GM19372 (cell line): ENCODE measurements around the gene GGT7.
"Not testable (repeated sequence)": the region's sequence is repeated elsewhere in the genome, so short reads cannot be mapped to it uniquely, and the experiment has no call there.

ENCODE experiments used
- ATAC-seq: cut with Tn5 transposase; IDR thresholded peaks from one replicate; pipeline ENCODE4 v1.9.1; 2021; ENCODE audit warnings: mild to moderate bottlenecking, low read depth, moderate library complexity; ENCODE audit not compliant: unreplicated experiment

Gene GGT7, protein sequence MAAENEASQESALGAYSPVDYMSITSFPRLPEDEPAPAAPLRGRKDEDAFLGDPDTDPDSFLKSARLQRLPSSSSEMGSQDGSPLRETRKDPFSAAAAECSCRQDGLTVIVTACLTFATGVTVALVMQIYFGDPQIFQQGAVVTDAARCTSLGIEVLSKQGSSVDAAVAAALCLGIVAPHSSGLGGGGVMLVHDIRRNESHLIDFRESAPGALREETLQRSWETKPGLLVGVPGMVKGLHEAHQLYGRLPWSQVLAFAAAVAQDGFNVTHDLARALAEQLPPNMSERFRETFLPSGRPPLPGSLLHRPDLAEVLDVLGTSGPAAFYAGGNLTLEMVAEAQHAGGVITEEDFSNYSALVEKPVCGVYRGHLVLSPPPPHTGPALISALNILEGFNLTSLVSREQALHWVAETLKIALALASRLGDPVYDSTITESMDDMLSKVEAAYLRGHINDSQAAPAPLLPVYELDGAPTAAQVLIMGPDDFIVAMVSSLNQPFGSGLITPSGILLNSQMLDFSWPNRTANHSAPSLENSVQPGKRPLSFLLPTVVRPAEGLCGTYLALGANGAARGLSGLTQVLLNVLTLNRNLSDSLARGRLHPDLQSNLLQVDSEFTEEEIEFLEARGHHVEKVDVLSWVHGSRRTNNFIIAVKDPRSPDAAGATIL

DNA sequence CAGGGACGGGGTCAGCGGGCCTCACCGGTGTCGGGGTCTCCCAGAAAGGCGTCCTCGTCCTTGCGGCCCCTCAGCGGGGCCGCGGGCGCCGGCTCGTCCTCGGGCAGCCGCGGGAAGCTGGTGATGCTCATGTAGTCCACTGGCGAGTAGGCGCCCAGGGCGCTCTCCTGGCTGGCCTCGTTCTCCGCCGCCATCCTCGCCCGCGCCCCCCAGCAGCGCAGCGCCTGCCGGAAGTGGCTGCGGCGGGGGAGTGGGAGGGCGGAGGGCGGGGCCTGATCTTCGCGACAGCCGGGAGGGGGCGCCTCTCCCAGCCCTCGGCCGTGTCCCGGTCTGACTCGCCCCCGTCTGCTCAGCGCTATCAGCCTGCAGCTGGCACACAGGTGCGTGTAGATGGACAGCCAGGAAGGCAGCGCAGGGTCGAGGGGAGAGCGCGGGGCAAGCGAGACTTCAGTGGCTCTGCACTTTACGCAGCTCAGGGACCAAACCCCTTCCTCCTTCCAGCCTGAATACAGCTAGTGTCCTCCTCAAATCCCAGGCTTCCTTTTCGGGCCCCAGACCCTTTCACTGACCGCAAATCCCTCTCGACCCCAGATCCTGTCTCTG lies at the start of gene GGT7:
Gene GGT7 (minus strand): TSS at position 235 of the 603 bp plus-strand sequence. CDS start 41 bp downstream, at position 194.
- no peak for ATAC-seq

GRCh38 chr20:34921436-34921835 lies 48.8 kb upstream of the GGT7 start:
- no peak for ATAC-seq

DNA sequence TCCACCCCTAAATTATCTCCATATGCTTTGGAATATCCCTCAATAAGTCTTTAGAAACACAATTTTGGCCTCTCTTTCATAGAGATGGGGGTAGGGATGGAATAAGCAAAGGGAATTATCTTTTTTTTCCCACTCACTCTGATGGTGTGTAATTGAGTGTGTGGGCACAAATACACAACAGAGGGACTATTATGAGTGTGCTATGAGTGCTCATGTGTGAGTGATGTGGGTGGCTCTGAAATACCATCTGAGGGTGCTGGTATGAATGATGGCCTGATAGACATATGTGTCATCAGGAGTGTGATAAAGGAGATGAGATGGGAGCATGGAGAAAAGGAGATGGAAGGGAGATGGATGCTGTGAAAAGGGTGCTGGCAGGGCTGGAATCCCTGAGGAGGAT lies 47.4 kb upstream of the GGT7 start:
- ATAC-seq, result no peak

DNA sequence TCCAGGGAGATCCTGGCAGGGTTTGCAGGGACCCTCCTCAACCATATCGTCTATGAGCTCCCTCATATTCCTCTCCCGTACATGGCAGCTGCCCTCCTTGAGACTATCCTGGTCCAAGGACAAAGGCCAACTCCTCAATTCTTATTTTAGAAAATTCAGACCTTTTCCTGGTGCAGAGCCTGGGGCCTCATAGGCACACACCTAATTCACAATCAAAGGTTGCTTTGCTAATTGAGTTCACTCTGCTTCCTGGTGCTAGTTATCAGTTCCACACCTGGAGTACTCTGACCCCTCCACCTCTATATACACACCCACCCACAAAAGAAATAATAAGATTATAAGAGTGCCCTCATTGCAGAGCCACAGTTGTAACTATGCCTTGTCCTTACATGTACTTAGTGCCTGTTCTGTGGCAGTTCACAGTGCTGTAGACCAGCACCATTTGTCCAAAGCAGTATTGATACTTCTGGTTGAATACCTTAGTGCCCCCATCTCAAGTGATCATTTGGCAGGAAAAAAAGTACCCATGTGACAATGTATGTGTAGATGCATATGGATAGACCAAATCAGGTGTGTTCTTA lies 44.2 kb upstream of the GGT7 start:
- no peak for ATAC-seq

GRCh38 chr20:34915749-34916455 lies 43.2 kb upstream of the GGT7 start:
- ATAC-seq, result no peak

DNA sequence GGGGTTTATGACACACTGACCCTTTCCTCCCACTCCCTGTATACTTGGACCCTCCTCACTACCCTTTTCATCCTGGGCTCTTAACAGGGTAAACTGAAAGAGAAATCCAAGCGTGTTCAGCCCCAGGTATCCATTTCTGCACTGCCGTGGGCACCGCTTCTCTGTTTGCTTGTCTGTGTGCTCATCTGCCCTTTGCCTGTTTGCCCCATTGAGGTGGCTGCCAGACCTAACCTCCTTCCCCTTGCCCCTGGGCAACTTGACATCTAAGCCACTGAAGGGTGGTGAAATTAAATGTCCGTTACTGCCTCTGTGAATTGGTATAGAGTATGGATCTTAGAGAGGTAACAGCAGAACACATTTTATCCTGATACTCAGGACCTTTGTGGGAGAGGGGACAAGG lies 42.5 kb upstream of the GGT7 start:
- ATAC-seq, result no peak

DNA sequence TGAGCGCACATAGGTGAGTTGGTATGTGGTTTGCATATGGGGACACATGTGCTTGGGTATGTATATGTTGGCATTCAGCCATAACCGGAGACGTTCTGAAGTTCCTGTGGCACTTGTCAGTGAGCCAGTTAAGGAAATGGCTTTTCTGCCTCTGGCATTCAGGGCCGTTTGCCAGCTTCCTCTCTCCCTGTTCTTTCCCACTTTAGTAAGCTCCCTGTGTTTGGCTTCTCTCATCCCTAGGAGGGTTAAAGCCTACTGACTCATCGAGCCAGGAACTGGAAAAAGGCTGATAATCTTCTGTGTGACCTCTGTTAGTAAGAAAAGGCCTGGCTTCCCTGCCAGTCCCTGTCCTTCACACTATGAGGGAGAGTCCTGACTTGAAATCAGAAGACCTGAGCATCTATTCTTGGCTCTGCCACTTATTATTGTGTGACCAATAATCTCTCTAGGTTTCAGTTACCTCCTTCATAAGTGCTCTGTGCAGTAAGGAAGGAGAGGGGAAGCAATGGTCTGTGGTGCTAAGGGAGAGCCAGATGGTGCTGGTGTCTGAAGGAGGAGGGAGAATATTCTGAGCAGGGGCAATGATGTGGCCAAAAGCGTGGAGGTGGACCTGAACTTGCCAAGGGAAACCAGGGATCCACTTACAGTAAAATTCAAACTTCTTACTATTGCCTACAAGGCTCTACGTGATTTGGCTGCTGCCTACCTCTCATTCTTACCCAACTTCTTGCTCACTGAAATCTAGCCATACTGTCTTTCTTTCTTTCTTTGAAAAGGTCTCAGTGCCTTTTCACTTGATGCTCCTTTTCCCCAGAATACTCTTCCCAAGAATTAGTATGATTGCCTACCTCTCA lies 35.2 kb upstream of the GGT7 start:
- no peak for ATAC-seq

GRCh38 chr20:34904202-34904621 lies 31.6 kb upstream of the GGT7 start:
- ATAC-seq, result no peak

DNA sequence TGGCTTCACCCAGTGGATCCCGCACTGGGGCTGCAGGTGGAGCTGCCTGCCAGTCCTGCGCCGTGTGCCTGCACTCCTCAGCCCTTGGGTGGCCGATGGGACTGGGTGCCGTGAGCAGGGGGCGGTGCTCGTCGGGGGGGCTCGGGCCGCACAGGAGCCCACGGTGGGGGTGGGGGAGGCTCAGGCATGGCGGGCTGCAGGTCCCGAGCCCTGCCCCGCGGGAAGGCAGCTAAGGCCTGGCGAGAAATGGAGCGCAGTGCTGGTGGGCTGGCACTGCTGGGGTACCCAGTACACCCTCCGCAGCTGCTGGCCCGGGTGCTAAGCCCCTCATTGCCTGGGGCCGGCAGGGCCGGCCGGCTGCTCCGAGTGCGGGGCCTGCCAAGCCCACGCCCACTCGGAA lies 26.1 kb upstream of the GGT7 start:
- not testable (repeated sequence) for ATAC-seq

DNA sequence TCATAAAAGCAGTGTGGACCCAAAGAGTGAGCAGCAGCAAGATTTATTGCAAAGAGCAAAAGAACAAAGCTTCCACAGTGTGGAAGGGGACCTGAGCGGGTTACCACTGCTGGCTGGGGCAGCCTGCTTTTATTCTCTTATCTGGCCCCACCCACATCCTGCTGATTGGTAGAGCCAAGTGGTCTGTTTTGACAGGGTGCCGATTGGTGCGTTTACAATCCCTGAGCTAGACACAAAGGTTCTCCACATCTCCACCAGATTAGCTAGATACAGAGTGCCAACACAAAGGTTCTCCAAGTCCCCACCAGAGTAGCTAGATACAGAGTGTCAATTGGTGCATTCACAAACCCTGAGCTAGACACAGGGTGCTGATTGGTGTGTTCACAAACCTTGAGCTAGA lies 25.5 kb upstream of the GGT7 start:
- ATAC-seq, result not testable (repeated sequence)

DNA sequence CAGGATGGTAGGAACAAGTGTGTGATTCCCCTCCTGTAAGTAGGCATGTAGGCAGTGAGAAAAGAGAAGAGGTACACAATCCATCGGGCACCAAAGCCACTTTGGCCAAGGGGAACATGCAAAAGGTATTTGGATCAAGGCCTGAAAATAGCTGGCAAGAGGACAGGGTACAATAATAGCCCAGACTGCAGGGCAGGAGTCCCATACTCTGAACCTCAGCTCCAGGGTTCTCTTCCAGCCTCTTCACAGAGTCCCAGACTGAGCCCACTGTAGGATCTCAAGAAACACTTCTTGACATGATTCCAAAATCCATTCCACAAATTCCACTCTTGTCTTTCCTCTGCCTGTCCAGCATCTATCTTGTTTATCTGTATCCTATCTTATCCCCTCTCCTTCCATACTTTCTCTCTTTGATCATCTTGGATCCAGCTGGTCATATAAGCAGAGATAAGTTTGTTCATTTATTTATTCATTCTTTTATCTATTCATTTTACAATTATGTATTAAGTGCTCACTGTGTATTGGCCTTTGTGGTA lies 23.5 kb upstream of the GGT7 start:
- no peak for ATAC-seq

DNA sequence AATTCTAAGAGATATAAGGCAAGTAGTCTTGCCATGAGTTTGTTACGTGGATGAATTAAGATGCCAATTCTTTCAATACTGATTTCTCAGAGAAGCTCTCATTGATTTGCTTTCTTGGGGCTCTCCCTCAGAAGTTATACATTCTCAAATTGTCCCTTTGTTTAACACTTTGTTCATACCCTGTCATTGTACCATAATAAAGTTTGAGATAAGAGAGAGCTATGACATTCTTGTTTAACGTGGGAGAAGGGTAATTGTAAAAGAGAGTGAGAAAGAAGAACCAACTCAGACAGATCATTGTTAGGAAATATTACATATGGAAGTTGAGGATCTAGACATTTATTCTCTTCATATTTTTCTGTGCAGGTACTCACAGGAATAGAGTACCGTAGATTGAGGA lies 22.8 kb upstream of the GGT7 start:
- ATAC-seq, result no peak

GRCh38 chr20:34894723-34895122 lies 22.1 kb upstream of the GGT7 start:
- no peak for ATAC-seq

DNA sequence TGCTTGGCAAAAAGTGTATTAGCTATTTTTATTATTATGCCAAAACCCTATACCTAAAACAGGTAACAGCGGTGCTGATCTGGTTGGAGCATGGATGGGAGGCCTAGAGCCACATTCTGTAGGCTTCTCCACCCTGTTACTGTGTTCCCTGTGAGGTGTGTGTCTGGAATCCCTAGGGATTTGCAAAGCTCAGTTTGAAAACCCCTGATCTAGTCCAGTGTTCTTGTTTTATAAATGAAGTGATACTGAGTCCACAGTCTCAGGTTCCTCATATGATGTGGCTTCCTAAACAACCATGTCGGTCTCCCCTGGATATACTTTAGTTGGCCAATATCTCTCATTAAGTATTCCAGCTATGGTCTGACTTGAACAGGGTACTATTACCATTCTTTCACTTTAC lies 20.0 kb upstream of the GGT7 start:
- ATAC-seq, result no peak

DNA sequence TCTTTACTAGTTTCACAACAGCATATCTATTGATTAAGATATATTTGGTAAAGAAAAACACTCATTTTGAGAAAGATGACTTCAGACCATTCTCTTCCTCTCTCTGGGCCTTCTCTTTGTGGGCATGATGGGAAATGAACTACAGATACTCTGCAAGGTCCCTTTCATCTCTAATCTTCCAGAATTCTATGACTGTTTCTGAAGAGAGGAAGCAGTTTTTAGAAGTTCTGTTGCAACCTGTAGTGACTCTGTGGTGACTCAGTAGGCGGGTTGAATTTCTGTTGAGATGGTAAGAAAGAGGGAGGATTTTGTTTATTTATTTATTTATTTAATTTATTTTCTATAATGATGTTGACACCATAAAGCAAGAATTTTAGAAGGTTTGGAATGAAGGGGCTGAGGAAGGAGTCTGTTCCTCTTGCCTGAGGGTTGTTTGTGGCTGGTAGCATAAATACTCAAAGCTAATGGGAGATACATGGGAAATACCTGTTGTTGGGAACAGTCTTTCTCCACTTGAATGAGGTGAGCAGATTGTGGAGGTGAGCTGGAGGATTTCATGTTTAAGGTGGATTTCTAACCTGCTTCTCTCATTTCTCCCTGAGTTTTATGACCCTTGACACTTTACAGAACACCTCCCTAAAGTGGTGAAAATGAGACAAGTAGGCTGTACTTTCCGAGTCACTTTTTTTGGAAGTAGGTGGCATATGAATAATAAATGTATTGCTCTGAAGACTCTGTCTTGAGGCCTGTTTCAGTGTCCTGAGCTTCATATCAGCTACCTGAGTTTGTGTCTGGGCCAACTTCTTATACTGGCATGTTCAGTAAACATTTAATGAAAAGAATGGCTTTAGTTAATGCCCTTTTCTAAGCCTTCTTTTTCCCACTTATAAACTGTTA lies 18.8 kb upstream of the GGT7 start:
- ATAC-seq, result no peak

DNA sequence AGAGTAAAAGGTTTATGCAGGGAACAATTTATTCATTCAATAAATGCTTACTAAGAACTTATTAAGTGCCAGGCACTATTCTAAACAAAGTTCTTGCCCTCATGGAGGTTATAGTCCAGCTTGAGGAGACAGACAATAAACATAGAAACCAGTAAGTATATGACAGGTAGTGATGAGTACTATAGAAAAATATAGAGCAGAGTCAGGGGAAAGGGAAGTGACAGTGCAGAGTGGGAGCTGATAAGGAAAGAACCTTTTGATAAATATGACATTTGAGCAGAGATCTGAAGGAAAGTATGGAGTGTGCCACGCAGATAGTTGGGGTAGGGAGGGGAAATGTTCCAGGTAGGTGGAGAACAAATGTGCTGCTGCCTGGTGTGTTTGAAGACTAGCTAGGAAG lies 15.8 kb upstream of the GGT7 start:
- ATAC-seq, result no peak

DNA sequence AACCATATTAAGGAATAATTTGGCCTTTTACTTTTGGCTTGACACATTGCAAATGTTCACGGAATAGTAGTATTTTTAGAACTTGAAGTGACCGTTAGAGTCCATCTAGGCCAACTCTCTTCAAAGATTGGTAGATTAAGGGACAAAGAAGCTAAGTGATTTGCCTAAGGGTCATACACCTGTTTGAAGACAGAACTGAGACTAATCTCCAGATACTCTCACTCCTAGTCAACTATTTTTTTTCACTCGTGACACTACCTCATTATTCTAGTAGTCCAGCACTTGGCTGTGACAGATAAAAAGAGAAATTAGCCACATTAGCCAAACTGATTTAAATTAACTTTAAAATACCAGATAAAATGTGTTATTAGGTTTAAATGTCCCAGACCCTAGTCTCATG lies 14.4 kb upstream of the GGT7 start:
- no peak for ATAC-seq

GRCh38 chr20:34886122-34886521 lies 13.5 kb upstream of the GGT7 start:
- no peak for ATAC-seq

GRCh38 chr20:34884260-34884659 lies 11.6 kb upstream of the GGT7 start:
- ATAC-seq, result no peak
